ENCODE measurements around the gene THAP2. TPM values are rescaled to one million over a fixed set of nuclear protein-coding genes. Genes with fewer than 3 reads are reported as not detected.
"Not testable (repeated sequence)": the region's sequence is repeated elsewhere in the genome, so short reads cannot be mapped to it uniquely, and the experiment has no call there.

The THAP2 gene
- total RNA-seq, 2 donors from 2014 or later, result 4.3 to 5.2 TPM

- intact Hi-C loops (cut with DNase I), result loop anchor here in 1 of 2 donors (10.0 kb wide), 1 partner anchor 52 kb away; no protein-coding TSS in a partner anchor
- ATAC-seq, result no peak
- DNase-seq, result no peak
Observed at GRCh38 chr12:71693126-71693525, 29.0 kb downstream of the THAP2 start.

GRCh38 chr12:71693651-71694050 is 29.6 kb downstream of the THAP2 start:
- not testable (repeated sequence) for DNase-seq, ATAC-seq
- intact Hi-C loops (cut with DNase I), result loop anchor here in 1 of 2 donors (10.0 kb wide), 1 partner anchor 51 kb away; no protein-coding TSS in a partner anchor

GRCh38 chr12:71694099-71694820 is 30.2 kb downstream of the THAP2 start:
- ATAC-seq, result peak; percentile 76 to 88
- intact Hi-C loops (cut with DNase I), result loop anchor here in 1 of 2 donors (10.0 kb wide), 1 partner anchor 51 kb away; no protein-coding TSS in a partner anchor
- no peak for DNase-seq

- no peak for DNase-seq
- ATAC-seq, result no peak
- intact Hi-C loops (cut with DNase I), result loop anchor here in 1 of 2 donors (10.0 kb wide), 1 partner anchor 49 kb away; no protein-coding TSS in a partner anchor
Observed at GRCh38 chr12:71695782-71696181, 31.7 kb downstream of the THAP2 start.

- ATAC-seq; intact Hi-C loops (cut with DNase I); DNase-seq: not testable (repeated sequence)
Observed at GRCh38 chr12:71702181-71702580, 38.1 kb downstream of the THAP2 start.

GRCh38 chr12:71702590-71702989 is 38.5 kb downstream of the THAP2 start:
- ATAC-seq, result no peak
- no peak for DNase-seq
- intact Hi-C loops (cut with DNase I), result no loop called here

DNA sequence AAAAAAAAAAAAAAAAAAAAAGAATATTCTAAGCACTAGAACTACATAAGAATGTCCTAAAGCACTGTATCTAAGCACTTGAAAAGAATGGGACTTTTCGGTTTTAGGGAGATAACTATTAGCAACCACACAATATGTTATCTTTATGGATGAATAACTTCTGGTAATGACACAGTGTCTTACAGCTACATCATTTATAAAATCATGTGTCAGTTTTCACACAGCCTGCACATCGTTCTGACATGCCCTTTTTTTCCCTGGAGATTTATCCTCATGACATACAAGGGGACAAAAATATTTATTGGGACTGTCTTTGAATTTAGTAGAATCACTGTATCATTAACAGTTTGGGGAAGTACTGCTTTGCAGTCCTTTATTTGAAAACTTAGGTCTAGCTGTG is 39.1 kb downstream of the THAP2 start:
- DNase-seq, result no peak
- ATAC-seq, result no peak
- intact Hi-C loops (cut with DNase I), result no loop called here

DNA sequence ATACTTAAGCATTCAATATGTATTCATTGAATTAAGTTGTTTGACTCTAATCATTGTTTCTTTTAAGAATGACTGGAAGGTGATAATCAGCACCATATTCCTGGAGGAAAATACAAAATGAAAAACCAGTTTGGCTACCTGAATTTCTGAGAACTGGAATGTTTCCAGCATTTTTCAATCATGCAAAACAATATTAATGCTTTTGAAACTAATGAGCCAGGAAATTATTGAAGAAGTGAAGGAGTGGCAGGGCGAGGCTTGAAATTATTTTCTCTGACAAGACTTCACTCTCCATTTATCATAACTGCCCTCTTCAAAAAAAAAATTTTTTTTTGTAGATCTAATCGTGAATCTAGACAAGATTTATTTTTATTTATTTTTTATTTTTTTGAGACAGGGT is 40.8 kb downstream of the THAP2 start:
- ATAC-seq (no peak), DNase-seq (no peak)
- intact Hi-C loops (cut with DNase I), result no loop called here

DNA sequence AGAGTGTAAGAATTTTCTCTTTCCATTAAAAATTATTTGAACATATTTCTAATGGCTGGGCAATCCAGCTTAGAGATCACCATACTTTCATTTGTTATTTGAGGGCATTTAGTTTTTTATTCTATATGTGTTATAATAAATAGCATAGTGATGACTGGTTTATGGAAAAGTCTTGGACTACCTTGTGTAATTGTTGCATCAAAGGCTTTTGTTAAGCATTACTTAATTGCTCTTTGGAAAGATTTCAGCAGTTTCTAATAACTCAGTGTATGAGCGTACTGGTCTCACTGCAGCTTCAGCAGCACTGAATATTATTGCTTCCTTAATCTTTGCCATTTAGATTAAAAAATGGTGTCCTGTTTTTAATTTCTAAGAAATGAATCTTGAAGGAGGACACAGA is 44.6 kb downstream of the THAP2 start:
- ATAC-seq (no peak), DNase-seq (no peak)
- intact Hi-C loops (cut with DNase I), result no loop called here

DNA sequence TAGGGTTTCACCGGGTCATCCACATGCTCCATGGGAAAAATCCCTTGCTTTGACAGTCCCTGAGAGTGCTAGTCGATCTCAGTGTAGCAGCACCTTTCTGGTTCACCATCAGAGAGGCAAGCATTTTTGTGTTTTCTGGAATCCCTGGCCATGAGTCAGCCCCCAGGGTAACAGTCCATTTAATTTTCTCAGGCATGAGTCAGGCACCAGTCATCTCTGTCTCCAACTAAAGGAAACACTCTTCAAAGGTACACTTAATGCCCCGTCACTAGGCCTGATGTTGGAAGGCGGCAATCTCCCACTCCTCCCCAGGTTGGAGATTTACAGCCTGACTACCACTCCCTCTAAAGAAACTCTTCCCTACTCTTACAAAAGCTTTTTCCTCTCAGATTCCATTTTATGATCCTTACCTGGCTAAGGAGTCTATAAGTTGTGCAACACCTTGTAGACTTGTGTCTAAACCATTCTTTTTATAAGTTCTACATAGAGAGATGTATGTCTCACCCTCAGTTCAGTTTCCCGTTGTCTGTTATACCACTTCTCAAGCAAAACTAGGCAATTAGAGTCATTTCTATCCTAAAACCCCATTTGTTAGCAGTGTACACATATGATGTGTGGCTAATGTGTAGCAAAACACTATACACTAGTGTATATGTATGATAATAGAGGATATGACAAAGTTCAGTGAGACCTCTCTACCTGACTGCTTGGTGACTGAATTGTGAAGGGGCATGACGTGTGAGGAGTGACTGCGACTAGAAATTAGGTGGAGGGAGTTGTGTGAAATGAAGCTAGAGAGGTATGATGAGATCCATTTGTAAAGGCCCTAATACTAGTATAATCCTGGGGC is 46.4 kb downstream of the THAP2 start:
- ATAC-seq (peak in 1 of 2 donors; percentile 69), DNase-seq (no peak)
- intact Hi-C loops (cut with DNase I), result no loop called here

DNA sequence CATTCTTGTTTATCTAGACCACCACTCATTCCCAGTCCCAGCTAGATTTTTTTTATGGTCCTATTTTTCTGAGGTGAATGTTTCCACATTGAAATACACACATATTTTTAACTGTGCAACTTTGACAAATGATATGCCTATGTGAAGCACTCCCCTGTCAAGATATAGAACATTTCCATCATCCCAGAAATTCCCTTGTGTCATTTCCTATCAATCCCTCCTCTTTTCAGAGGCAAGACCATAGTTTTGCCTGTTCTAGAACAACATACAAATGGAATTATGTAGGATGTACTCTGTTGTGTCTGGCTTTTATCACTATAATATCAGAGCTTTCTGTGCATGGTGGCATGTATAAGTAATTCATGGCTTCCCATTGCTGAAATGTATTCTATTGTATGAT is 54.5 kb downstream of the THAP2 start:
- no peak for ATAC-seq
- intact Hi-C loops (cut with DNase I), result no loop called here
- DNase-seq, result no peak

GRCh38 chr12:71719647-71720370 is 55.7 kb downstream of the THAP2 start:
- ATAC-seq (peak; percentile 30 to 87), DNase-seq (no peak)
- intact Hi-C loops (cut with DNase I), result no loop called here

- DNase-seq, result no peak
Observed at GRCh38 chr12:71721783-71722505, 57.8 kb downstream of the THAP2 start.

DNA sequence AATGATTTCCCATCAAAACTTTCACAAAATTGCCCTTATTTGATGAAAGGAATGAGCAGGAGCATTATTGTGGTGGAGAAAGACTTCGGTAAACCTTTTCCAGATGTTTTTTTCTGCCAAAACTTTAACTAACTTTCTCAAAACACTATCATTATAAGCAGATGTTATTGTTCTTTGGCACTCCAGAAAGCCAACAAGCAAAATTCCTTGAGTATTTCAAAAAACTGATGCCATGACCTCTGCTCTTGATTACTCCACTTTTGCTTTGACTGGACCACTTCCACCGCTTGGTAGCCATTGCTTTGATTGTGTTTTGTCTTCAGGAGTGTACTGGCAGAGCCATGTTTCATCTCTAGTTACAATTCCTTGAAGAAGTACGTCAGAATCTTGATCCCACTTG is 60.9 kb downstream of the THAP2 start:
- intact Hi-C loops (cut with DNase I), result no loop called here
- ATAC-seq, result no peak
- DNase-seq, result no peak

More at GRCh38 chr12:71721783-71722505, 57.8 kb downstream of the THAP2 start:
- no peak for ATAC-seq
- intact Hi-C loops (cut with DNase I), result no loop called here

- no peak for DNase-seq
- intact Hi-C loops (cut with DNase I), result no loop called here
- no peak for ATAC-seq
Observed at GRCh38 chr12:71726548-71726947, 62.4 kb downstream of the THAP2 start.

- DNase-seq (no peak), ATAC-seq (no peak)
- intact Hi-C loops (cut with DNase I), result no loop called here
Observed at GRCh38 chr12:71727958-71728357, 63.9 kb downstream of the THAP2 start.

Measured in left cardiac atrium (tissue), 4 donors.